ENCODE measurements around the gene COMMD4. TPM values are rescaled to one million over a fixed set of nuclear protein-coding genes. Genes with fewer than 3 reads are reported as not detected.

COMMD4 gene
- total and polyA plus RNA-seq, 2 of the 8 experiments (the other 6 are each of a cell fraction or from before 2014, with no cell fraction given): 131 to 236 TPM

GRCh38 chr15:75356006-75356405 lies 20.1 kb downstream of the COMMD4 start (continued):
- no peak for TF ChIP-seq GABPA (IDR thresholded peaks at IDR 0.05; ENCODE audit: borderline replicate concordance, insufficient read depth, low read length)
- no peak for TF ChIP-seq CREB1 (IDR thresholded peaks at IDR 0.05)
- TF ChIP-seq CHD7 (IDR thresholded peaks at IDR 0.05; ENCODE audit: insufficient replicate concordance, low read length): no peak
- no peak for TF ChIP-seq CTBP2 (IDR thresholded peaks at IDR 0.05; ENCODE audit: borderline replicate concordance, insufficient read depth, insufficient read length, low read length)
- no peak for TF ChIP-seq TEAD4 (IDR thresholded peaks at IDR 0.05; ENCODE audit: low read depth, low read length)
- no peak for TF ChIP-seq POU5F1 (IDR thresholded peaks at IDR 0.05; ENCODE audit: low read depth, low read length)
- no peak for TF ChIP-seq POLR2A (IDR thresholded peaks at IDR 0.05; ENCODE audit: control extremely low read depth in 1 of 2, low read depth in 2 of 2, low read length in 2 of 2)
- no peak for TF ChIP-seq PHF8 (conservative IDR thresholded peaks at IDR 0.05; ENCODE audit: low read depth, low read length)
